WTC11 (cell line): Measurements from ENCODE around the gene CARD11. TPM values are rescaled to one million over a fixed set of nuclear protein-coding genes. Genes with fewer than 3 reads are reported as not detected.

Experiments used
- ATAC-seq: fragments of 200-7000 bp; cut with Tn5 transposase; 2 replicates; pipeline ENCODE4 v1.10.0; 2021; ENCODE audit warnings: mild to moderate bottlenecking, moderate library complexity
- CTCF ChIA-PET: fragments of 300-600 bp; sonication (Branson Sonifier 250); formaldehyde crosslinking; loops from one replicate; lab custom pipeline; 2021; ENCODE audit warnings: antibody characterized with exemption; lab: Charles Lee
- POLR2A ChIA-PET: fragments of 350-600 bp; sonication (Branson Sonifier 250); formaldehyde crosslinking; loops from one replicate; lab custom pipeline; 2021; ENCODE audit warnings: antibody characterized with exemption; lab: Charles Lee
- DNase-seq: peaks from one replicate; pipeline ENCODE4 v3.0.0; 2021; ENCODE audit warnings: low spot score
- H3K27ac Mint-ChIP-seq: 2 replicates; pipeline ENCODE4 v1.8.0; 2021; ENCODE audit warnings: mixed read lengths
- H3K27me3 Mint-ChIP-seq: 2 replicates; pipeline ENCODE4 v1.8.0; 2021; ENCODE audit warnings: low read depth, mild to moderate bottlenecking, moderate library complexity, mixed read lengths
- H3K36me3 Mint-ChIP-seq: 2 replicates; pipeline ENCODE4 v1.8.0; 2021; ENCODE audit warnings: mixed read lengths
- H3K4me1 Mint-ChIP-seq: 2 replicates; pipeline ENCODE4 v1.8.0; 2022; ENCODE audit warnings: mixed read lengths
- H3K4me3 Mint-ChIP-seq: 2 replicates; pipeline ENCODE4 v1.8.0; 2021; ENCODE audit warnings: mild to moderate bottlenecking, moderate library complexity, mixed read lengths
- H3K9me3 Mint-ChIP-seq: 2 replicates; pipeline ENCODE4 v1.8.0; 2021; ENCODE audit warnings: mixed read lengths
- ARID4B ChIP-seq: sonication (generic); formaldehyde crosslinking; IDR thresholded peaks from 2 replicates; pipeline ENCODE4 v1.8.0; 2023; ENCODE audit warnings: missing genetic modification reagents, mild to moderate bottlenecking, borderline replicate concordance
- ATF1 ChIP-seq: sonication (generic); formaldehyde crosslinking; IDR thresholded peaks from 2 replicates; pipeline ENCODE4 v1.8.1; 2023; ENCODE audit warnings: mild to moderate bottlenecking, moderate library complexity, missing genetic modification reagents
- ATF6 ChIP-seq: sonication (generic); formaldehyde crosslinking; IDR thresholded peaks from 2 replicates; pipeline ENCODE4 v1.8.1; 2023; ENCODE audit warnings: mild to moderate bottlenecking, missing genetic modification reagents
- CREB1 ChIP-seq: sonication (generic); formaldehyde crosslinking; IDR thresholded peaks from 2 replicates; pipeline ENCODE4 v1.8.0; 2023; ENCODE audit warnings: mild to moderate bottlenecking, missing genetic modification reagents
- ELF4 ChIP-seq: sonication (generic); formaldehyde crosslinking; IDR thresholded peaks from 2 replicates; pipeline ENCODE4 v1.8.1; 2022; ENCODE audit warnings: low read depth, mild to moderate bottlenecking, moderate library complexity, missing genetic modification reagents
- FOXJ3 ChIP-seq: sonication (generic); formaldehyde crosslinking; IDR thresholded peaks from 2 replicates; pipeline ENCODE4 v1.9.0; 2021; ENCODE audit warnings: missing genetic modification reagents, mild to moderate bottlenecking, borderline replicate concordance
- FOXP1 ChIP-seq: sonication (generic); formaldehyde crosslinking; IDR thresholded peaks from 2 replicates; pipeline ENCODE4 v1.8.0; 2022; ENCODE audit warnings: missing genetic modification reagents, mild to moderate bottlenecking, moderate library complexity, borderline replicate concordance
- IRF2 ChIP-seq: sonication (generic); formaldehyde crosslinking; IDR thresholded peaks from 2 replicates; pipeline ENCODE4 v1.8.0; 2022; ENCODE audit warnings: low read depth, missing genetic modification reagents, borderline replicate concordance
- JAZF1 ChIP-seq: fragments of 250-450 bp; sonication (Bioruptor Pico); IDR thresholded peaks from 2 replicates; pipeline ENCODE4 v1.9.0; 2021; ENCODE audit warnings: moderate library complexity, mild to moderate bottlenecking, inconsistent platforms
- NFATC4 ChIP-seq: fragments of 250-450 bp; sonication (Bioruptor Pico); IDR thresholded peaks from 2 replicates; pipeline ENCODE4 v1.9.0; 2021; ENCODE audit warnings: mild to moderate bottlenecking
- PRRX2 ChIP-seq: fragments of 250-450 bp; sonication (Bioruptor Pico); IDR thresholded peaks from 2 replicates; pipeline ENCODE4 v1.8.0; 2021; ENCODE audit warnings: mild to moderate bottlenecking
- RELA ChIP-seq: sonication (generic); formaldehyde crosslinking; IDR thresholded peaks from 2 replicates; pipeline ENCODE4 v1.8.1; 2022; ENCODE audit warnings: missing genetic modification reagents, mild to moderate bottlenecking, borderline replicate concordance
- TCF7 ChIP-seq: sonication (generic); formaldehyde crosslinking; IDR thresholded peaks from 2 replicates; pipeline ENCODE4 v1.8.0; 2022; ENCODE audit warnings: mild to moderate bottlenecking, low read depth, missing genetic modification reagents, moderate library complexity
- TEAD1 ChIP-seq: sonication (generic); formaldehyde crosslinking; IDR thresholded peaks from 2 replicates; pipeline ENCODE4 v1.8.0; 2022; ENCODE audit warnings: mild to moderate bottlenecking, missing genetic modification reagents
- ZBTB21 ChIP-seq: sonication (generic); formaldehyde crosslinking; IDR thresholded peaks from 2 replicates; pipeline ENCODE4 v1.8.1; 2023; ENCODE audit warnings: mild to moderate bottlenecking, missing genetic modification reagents, borderline replicate concordance
- ZNF121 ChIP-seq: sonication (generic); formaldehyde crosslinking; IDR thresholded peaks from 2 replicates; pipeline ENCODE4 v1.8.0; 2023; ENCODE audit warnings: missing genetic modification reagents
- ZNF232 ChIP-seq: sonication (generic); formaldehyde crosslinking; IDR thresholded peaks from 2 replicates; pipeline ENCODE4 v1.8.0; 2022; ENCODE audit warnings: mild to moderate bottlenecking, missing genetic modification reagents
- ZNF425 ChIP-seq: fragments of 250-450 bp; sonication (Bioruptor Pico); conservative IDR thresholded peaks from 2 replicates; pipeline ENCODE4 v1.9.0; 2021; ENCODE audit warnings: mild to moderate bottlenecking
- total RNA-seq: library from RNA; stranded (reverse); gene quantifications from 3 replicates; pipeline ENCODE4 v1.2.3, GENCODE V29; 2021
- TF ChIP-seq, protein P1 (sequence below): fragments of 250-450 bp; sonication (Bioruptor Pico); IDR thresholded peaks from 2 replicates; pipeline ENCODE4 v1.9.0; 2021; ENCODE audit warnings: mild to moderate bottlenecking
- TF ChIP-seq, protein P2 (sequence below): sonication (generic); formaldehyde crosslinking; conservative IDR thresholded peaks from 2 replicates; pipeline ENCODE4 v1.8.1; 2023; ENCODE audit warnings: mild to moderate bottlenecking, low read depth, missing genetic modification reagents, moderate library complexity
- TF ChIP-seq, protein P3 (sequence below): fragments of 250-450 bp; sonication (Bioruptor Pico); IDR thresholded peaks from 2 replicates; pipeline ENCODE4 v2.1.2; 2022; ENCODE audit warnings: mild to moderate bottlenecking, moderate library complexity
- TF ChIP-seq, protein P4 (sequence below): sonication (generic); formaldehyde crosslinking; conservative IDR thresholded peaks from 2 replicates; pipeline ENCODE4 v1.8.1; 2022; ENCODE audit warnings: mild to moderate bottlenecking, missing genetic modification reagents

Gene CARD11
- total RNA-seq, 1 experiment from 2014 or later, result 40.8 TPM

DNA sequence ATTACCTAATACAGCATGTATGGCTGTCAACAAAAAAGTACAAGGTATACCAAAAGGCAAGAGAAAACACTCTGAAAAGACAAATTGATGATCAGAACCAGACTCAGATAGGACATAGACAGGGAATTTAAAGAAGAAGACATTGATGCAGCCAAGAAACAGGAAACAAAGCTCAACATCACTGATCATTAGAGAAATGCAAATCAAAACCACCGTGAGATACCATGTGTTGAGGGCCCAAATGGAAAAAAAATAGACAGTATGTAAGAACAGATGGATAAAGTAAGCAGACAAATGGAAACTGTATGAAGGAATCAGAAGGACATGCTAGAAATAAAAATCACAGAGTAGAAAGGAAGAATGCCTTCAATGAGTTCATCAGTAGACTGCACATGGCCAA, 23.3 kb downstream of the CARD11 start (continued):
- TF ChIP-seq ARID4B (CRISPR knock-in tag) (no peak), ELF4 (CRISPR knock-in tag) (no peak), FOXP1 (CRISPR knock-in tag) (no peak), RELA (no peak), NFATC4 (no peak), TCF7 (CRISPR knock-in tag) (no peak)
- TF ChIP-seq, protein P1, sequence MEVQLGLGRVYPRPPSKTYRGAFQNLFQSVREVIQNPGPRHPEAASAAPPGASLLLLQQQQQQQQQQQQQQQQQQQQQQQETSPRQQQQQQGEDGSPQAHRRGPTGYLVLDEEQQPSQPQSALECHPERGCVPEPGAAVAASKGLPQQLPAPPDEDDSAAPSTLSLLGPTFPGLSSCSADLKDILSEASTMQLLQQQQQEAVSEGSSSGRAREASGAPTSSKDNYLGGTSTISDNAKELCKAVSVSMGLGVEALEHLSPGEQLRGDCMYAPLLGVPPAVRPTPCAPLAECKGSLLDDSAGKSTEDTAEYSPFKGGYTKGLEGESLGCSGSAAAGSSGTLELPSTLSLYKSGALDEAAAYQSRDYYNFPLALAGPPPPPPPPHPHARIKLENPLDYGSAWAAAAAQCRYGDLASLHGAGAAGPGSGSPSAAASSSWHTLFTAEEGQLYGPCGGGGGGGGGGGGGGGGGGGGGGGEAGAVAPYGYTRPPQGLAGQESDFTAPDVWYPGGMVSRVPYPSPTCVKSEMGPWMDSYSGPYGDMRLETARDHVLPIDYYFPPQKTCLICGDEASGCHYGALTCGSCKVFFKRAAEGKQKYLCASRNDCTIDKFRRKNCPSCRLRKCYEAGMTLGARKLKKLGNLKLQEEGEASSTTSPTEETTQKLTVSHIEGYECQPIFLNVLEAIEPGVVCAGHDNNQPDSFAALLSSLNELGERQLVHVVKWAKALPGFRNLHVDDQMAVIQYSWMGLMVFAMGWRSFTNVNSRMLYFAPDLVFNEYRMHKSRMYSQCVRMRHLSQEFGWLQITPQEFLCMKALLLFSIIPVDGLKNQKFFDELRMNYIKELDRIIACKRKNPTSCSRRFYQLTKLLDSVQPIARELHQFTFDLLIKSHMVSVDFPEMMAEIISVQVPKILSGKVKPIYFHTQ (CRISPR knock-in tag), result no peak
- TF ChIP-seq, protein P2, sequence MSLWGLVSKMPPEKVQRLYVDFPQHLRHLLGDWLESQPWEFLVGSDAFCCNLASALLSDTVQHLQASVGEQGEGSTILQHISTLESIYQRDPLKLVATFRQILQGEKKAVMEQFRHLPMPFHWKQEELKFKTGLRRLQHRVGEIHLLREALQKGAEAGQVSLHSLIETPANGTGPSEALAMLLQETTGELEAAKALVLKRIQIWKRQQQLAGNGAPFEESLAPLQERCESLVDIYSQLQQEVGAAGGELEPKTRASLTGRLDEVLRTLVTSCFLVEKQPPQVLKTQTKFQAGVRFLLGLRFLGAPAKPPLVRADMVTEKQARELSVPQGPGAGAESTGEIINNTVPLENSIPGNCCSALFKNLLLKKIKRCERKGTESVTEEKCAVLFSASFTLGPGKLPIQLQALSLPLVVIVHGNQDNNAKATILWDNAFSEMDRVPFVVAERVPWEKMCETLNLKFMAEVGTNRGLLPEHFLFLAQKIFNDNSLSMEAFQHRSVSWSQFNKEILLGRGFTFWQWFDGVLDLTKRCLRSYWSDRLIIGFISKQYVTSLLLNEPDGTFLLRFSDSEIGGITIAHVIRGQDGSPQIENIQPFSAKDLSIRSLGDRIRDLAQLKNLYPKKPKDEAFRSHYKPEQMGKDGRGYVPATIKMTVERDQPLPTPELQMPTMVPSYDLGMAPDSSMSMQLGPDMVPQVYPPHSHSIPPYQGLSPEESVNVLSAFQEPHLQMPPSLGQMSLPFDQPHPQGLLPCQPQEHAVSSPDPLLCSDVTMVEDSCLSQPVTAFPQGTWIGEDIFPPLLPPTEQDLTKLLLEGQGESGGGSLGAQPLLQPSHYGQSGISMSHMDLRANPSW (CRISPR knock-in tag), result no peak
- TF ChIP-seq, protein P3, sequence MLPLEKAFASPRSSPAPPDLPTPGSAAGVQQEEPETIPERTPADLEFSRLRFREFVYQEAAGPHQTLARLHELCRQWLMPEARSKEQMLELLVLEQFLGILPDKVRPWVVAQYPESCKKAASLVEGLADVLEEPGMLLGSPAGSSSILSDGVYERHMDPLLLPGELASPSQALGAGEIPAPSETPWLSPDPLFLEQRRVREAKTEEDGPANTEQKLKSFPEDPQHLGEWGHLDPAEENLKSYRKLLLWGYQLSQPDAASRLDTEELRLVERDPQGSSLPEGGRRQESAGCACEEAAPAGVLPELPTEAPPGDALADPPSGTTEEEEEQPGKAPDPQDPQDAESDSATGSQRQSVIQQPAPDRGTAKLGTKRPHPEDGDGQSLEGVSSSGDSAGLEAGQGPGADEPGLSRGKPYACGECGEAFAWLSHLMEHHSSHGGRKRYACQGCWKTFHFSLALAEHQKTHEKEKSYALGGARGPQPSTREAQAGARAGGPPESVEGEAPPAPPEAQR, result no peak

DNA sequence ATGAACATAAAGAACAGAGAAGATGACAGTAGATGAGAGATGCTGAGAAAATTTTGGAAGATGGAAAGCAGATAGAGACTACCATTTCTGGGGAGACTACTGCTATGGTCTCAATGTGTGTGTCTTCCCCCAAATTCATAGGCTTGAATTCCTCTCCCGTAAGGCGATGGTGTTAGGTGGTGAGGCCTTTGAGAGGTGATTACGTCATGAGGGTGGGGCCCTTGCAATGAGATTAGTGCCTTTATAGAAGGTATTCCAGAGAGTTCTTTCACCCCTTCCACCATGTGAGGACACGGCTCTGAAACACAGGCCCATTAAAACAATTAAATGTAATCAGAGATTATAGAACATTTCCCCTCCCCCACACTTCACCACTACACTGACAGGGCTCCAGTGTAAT, 23.9 kb downstream of the CARD11 start:
- DNase-seq (no peak), ATAC-seq (no peak)
- Mint-ChIP-seq H3K36me3 (peaks cover 30% of the 10 kb centered on the region), H3K9me3 (peaks cover 31% of the 10 kb centered on the region), H3K27me3 (no peaks in the 10 kb centered on the region), H3K4me3 (no peak overlapping the region), H3K4me1 (no peaks in the 10 kb centered on the region), H3K27ac (no peak overlapping the region)
- ChIA-PET POLR2A (no interaction called here), CTCF (no interaction called here)
- TF ChIP-seq PRRX2 (no peak), ZBTB21 (CRISPR knock-in tag) (no peak), ATF1 (CRISPR knock-in tag) (no peak), JAZF1 (CRISPR knock-in tag) (no peak), CREB1 (CRISPR knock-in tag) (no peak), ZNF232 (CRISPR knock-in tag) (no peak), TEAD1 (CRISPR knock-in tag) (no peak), ZNF121 (CRISPR knock-in tag) (no peak), ELF4 (CRISPR knock-in tag) (no peak), FOXJ3 (no peak), IRF2 (CRISPR knock-in tag) (no peak), ZNF425 (no peak), ATF6 (no peak)
- TF ChIP-seq, protein P4, sequence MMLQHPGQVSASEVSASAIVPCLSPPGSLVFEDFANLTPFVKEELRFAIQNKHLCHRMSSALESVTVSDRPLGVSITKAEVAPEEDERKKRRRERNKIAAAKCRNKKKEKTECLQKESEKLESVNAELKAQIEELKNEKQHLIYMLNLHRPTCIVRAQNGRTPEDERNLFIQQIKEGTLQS, result no peak
